Ascending aorta (tissue), 2 donors: ENCODE results near the gene MRPL44. TPM values are rescaled to one million over a fixed set of nuclear protein-coding genes. Genes with fewer than 3 reads are reported as not detected.

ENCODE experiments used
- DNase-seq, 2 donors: peaks; one replicate each; pipeline ENCODE4 v3.0.0-alpha.2; 2019; ENCODE audit warnings: low spot score in 2 of 2
- H3K27ac ChIP-seq, 2 donors: fragments of 200-600 bp; sonication (generic); one replicate each; pipeline ENCODE4 v1.5.1; 2016 to 2017; ENCODE audit warnings: mild to moderate bottlenecking in 1 of 2
- H3K27me3 ChIP-seq: fragments of 200-600 bp; sonication (generic); one replicate; pipeline ENCODE4 v1.5.1; 2017
- H3K36me3 ChIP-seq, 2 donors: fragments of 200-600 bp; sonication (generic); one replicate each; pipeline ENCODE4 v1.5.1; 2016
- H3K4me1 ChIP-seq, 2 donors: fragments of 200-600 bp; sonication (generic); one replicate each; pipeline ENCODE4 v1.5.1; 2016 to 2017; ENCODE audit warnings: mild to moderate bottlenecking in 1 of 2
- H3K4me3 ChIP-seq, 2 donors: fragments of 200-600 bp; sonication (generic); one replicate each; pipeline ENCODE4 v1.5.1; 2016 to 2017; ENCODE audit warnings: mild to moderate bottlenecking in 1 of 2
- H3K9me3 ChIP-seq, 2 donors: fragments of 200-600 bp; sonication (generic); one replicate each; pipeline ENCODE4 v1.5.1; 2016
- CTCF ChIP-seq, 3 experiments: fragments of 200-600 bp in 2 of 3; fragments of 450-650 bp in 1 of 3; sonication (generic) in 2 of 3; IDR thresholded peaks; one replicate each; pipeline ENCODE4 v1.5.1; 2016 to 2019; ENCODE audit warnings: antibody characterized with exemption in 3 of 3, mild to moderate bottlenecking in 1 of 3, moderate library complexity in 1 of 3
- intact Hi-C: fragments of 100-400 bp; cut with DNase I; formaldehyde crosslinking; loops from one replicate; pipeline ENCODE4 v1.15.1; 2023
- total RNA-seq: library from RNA; depleted of rRNA; stranded (reverse); fragments of >200 nt; gene quantifications from one replicate; pipeline ENCODE4 v1.1.0, GENCODE V29; 2016

MRPL44 gene
- total RNA-seq, 1 donor from 2014 or later = 3.8 TPM

- no peaks in the 10 kb centered on the region for H3K4me1 ChIP-seq
- no peak for TF ChIP-seq CTCF (IDR thresholded peaks at IDR 0.05)
- no peaks in the 10 kb centered on the region for H3K27me3 ChIP-seq
- H3K36me3 ChIP-seq = no peaks in the 10 kb centered on the region
- DNase-seq = no peak
- intact Hi-C loops = no loop called here
- H3K9me3 ChIP-seq = no peaks in the 10 kb centered on the region
- H3K4me3 ChIP-seq = no peak overlapping the region
- no peak overlapping the region for H3K27ac ChIP-seq
Observed at GRCh38 chr2:224016963-224017362, 59.7 kb downstream of the MRPL44 start.

Other genes starting within 250 kb of the MRPL44 start
- not detected for gene AP1S3, start 119.9 kb upstream of the MRPL44 start, total RNA-seq
- gene WDFY1, start 12.1 kb upstream of the MRPL44 start, total RNA-seq = 26.2 TPM
- gene SERPINE2, start 81.8 kb downstream of the MRPL44 start, total RNA-seq = 86.1 TPM